HG02840 (cell line): ENCODE results near the gene KRTAP1-4.
"Not testable (repeated sequence)": the region's sequence is repeated elsewhere in the genome, so short reads cannot be mapped to it uniquely, and the experiment has no call there.

Experiments used
- ATAC-seq: cut with Tn5 transposase; IDR thresholded peaks from one replicate; pipeline ENCODE4 v1.9.1; 2021; ENCODE audit warnings: mild to moderate bottlenecking, moderate library complexity, moderate number of reproducible peaks; ENCODE audit not compliant: unreplicated experiment, low FRiP score

Gene KRTAP1-4

DNA sequence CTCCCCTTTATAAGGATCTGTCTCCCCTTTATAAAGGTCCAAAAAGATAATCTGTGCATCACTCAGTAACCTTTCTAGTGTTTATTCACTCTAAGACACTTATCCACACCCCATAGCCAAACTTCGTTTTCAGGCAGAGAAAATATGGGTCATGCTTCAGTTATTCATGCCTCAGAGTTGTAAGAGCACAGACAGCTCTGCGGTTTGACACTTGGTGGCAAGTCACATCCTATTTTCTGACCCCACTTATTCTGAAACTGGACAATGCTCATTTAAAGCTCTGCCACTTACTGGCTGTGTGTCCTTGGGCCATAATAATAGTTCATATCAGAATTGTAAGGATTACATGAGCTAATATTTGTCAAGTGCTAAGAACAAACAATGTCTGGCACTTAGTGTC, 19.1 kb upstream of the KRTAP1-4 start:
- ATAC-seq, result no peak

- no peak for ATAC-seq
Measured at GRCh38 chr17:41048441-41048840, 18.4 kb upstream of the KRTAP1-4 start.

DNA sequence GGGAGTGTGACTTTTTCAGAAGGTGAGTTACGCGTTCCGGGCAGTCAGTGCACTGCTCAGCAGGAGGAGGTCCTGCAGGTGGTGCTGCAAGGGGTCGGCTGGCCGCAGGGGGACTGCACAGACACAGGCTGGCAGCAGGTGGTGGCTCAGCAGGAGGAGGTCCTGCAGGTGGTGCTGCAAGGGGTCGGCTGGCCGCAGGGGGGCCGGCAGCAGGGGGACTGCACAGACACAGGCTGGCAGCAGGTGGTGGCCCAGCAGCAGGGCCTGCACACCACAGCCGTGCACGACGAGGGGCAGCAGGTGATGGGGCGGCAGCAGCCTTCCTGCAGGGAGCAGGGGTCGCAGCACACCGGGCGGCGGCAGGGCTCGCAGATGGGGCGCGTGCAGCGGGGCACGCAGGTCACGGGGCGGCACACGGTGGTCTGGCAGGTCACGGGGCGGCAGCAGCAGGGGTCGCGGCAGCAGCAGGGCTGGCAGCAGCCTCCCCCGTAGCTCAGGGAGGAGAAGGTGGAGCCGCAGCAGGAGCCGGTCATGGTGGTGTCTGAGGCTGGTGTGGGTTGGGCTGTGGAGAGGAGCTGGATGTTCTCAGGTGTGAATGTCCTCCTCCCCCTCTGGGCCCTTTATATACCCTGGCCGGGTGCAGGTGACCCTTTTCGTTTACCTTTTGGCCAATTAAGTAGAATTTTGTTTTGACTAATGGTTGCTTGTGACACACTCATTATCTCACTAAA, 16.9 kb upstream of the KRTAP1-4 start, which contains the start of gene KRTAP2-1:
KRTAP2-1 (minus strand) TSS at position 582 of the 731 bp plus-strand sequence; CDS start at position 533, 49 bp downstream.
- ATAC-seq, result not testable (repeated sequence)

- no peak for ATAC-seq
Measured at GRCh38 chr17:41042953-41043352, 13.0 kb upstream of the KRTAP1-4 start.

DNA sequence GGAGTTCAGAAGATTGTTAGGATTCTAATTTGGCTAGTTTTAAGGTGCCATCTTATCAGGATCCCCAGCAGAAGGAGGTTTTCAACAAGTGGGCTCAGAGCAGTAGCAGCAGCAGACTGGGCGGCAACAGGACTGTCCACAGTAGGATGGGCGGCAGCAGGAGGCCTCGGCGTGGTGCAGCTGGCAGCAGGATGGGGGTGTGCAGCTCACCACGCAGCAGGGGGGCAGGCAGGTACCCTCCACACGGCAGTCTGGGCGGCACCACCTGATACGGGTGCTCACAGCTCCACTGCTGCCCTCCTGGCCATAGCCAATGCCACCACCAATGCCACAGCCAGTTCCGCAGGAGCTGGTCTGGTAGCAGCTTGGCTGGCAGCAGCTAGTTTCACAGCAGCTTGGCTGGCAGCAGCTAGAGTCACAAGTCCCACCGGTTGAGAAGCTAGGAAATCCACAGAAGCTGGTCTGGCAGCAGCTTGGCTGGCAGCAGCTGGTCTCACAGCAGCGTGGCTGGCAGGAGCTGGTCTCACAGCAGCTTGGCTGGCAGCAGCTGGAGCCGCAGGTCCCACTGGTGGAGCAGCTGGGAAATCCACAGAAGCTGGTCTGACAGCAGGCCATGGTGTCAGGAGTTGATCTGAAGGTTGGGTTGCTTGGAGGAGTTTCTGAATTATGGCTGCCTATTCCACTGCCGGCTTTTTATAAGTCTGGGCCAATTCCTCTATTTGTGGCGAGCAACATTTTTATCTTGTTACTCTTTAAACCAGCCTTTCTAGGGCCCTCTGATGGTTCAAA, 11.0 kb upstream of the KRTAP1-4 start, which contains the start of gene KRTAP1-1:
KRTAP1-1 (minus strand) TSS at position 668 of the 789 bp plus-strand sequence; CDS start at position 615, 53 bp downstream.
- ATAC-seq, result not testable (repeated sequence)

- ATAC-seq, result no peak
Measured at GRCh38 chr17:41037853-41038350, 7.9 kb upstream of the KRTAP1-4 start.

DNA sequence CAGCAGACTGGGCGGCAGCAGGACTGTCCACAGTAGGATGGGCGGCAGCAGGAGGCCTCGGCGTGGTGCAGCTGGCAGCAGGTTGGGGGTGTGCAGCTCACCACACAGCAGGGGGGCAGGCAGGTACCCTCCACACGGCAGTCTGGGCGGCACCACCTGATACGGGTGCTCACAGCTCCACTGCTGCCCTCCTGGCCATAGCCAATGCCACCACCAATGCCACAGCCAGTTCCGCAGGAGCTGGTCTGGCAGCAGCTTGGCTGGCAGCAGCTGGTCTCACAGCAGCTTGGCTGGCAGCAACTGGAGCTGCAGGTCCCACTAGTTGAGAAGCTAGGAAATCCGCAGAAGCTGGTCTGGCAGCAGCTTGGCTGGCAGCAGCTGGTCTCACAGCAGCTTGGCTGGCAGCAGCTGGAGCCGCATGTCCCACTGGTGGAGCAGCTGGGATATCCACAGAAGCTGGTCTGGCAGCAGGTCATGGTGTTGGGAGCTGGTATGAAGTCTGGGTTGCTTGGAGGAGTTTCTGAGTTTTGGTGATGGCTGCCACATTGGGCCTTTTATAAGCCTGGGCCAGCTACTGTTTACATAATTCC, 4.4 kb upstream of the KRTAP1-4 start, which contains the start of gene KRTAP1-3:
KRTAP1-3 (minus strand) TSS at position 529 of the 590 bp plus-strand sequence; CDS start at position 476, 53 bp downstream.
- not testable (repeated sequence) for ATAC-seq

DNA sequence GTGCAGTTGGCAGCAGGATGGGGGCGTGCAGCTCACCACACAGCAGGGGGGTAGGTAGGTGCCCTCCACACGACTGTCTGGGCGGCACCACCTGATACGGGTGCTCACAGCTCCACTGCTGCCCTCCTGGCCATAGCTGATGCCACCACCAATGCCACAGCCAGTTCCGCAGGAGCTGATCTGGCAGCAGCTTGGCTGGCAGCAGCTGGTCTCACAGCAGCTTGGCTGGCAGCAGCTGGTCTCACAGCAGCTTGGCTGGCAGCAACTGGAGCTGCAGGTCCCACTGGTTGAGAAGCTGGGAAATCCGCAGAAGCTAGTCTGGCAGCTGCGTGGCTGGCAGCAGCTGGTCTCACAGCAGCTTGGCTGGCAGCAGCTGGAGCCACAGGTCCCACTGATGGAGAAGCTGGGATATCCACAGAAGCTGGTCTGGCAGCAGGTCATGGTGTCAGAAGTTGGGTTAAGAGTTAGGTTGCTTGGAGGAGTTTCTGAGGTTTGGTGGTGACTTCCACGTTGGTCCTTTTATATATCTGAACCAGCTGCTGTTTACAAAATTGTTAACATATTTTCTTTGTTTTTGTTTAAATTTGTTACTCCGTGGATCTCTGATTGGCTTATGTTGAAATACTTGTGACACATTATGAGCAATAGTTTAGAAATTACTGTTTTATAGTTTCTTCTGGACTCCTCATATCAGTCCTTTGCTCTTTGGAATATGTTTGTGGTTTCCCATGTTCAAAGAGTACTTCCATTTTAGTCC, 3.1 kb downstream of the KRTAP1-4 start, which contains the start of gene KRTAP1-5:
KRTAP1-5 (minus strand) TSS at position 494 of the 757 bp plus-strand sequence; CDS start at position 441, 53 bp downstream.
- ATAC-seq, result no peak

DNA sequence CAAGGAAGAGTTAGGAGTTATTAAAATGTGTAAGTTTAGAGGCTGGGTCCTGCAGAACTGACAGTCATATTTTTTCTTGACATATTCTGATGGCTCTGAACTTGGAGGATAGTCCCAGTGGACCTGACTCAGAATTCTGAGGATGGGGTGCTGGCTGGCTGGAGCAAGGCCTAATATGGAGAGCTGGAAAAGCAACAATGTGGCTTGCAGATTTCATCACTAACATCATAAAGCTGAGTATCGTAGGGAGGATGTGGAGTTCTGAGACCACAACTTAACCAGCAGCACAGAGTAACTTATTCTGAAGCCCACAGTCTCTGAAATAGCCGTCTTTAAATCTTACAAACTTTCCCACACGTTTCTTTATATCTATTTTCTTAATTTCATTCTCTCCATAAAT, 5.3 kb downstream of the KRTAP1-4 start:
- no peak for ATAC-seq

GRCh38 chr17:41020336-41020735, 9.7 kb downstream of the KRTAP1-4 start:
- no peak for ATAC-seq

DNA sequence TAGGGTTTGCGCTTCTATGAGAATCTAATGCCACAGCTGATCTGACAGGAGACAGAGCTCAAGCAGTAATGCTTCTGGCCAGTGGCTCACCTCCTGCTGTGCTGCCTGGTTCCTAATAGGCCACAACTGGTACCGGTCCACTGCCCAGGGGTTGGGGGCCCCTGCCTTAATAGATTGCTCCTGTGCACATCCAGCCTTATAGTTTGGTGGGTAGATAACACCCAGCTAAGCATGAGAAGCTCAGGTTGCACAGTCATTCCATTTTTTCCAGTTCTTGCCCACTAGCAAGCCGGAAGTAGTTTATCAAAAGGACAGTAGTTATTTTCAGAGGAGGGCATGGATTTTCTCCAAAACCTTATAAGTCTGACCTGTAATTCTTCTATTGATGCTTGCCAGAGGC, 10.6 kb downstream of the KRTAP1-4 start:
- no peak for ATAC-seq

DNA sequence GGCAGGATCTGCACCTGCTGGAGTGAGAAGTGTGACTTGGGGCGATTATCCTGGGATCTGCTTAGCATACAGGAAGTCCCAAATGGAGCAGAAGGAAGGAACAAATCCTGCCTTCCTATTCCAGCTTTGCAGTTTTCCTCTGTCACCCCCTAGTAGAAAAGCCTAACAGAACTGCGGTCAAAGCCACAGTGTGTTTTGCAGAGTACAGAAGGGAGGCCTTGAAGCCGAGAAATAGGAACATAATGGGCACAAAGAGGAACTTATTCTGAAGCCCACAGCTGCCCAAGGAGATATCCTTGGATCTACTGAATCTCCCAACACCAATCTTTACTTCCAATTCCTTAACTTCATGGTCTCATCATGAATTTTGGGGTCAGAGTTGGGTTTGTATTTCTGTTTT, 11.5 kb downstream of the KRTAP1-4 start:
- ATAC-seq, result no peak

DNA sequence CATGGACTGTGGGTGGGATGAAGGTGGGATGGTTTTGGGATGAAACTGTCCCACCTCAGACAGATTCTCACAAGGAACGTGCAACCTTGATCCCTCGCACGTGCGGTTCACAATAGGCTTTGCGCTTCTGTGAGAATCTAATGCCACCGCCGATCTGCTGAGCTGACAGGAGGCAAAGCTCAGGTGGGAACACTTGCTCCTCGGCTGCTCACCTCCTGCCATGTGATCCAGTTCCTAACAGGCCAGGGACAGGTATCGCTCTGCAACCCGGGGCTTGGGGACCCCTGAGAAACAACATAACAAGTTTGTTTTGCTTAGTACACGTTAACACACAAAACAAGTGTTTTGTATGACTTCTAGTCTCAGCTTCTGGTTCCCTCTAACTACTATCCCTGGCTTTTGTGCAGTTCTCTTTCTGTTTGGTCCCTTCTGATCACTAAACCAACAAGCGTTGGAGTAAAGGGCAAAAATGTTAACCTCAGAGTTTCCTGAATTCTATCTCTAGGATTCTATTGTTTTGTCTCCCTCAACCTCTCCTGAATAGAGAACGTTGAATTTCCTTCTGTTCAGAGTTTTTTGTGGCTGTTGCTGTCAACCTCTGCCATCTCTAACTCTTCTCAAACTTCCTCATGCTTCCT, 13.3 kb downstream of the KRTAP1-4 start:
- ATAC-seq, result no peak

GRCh38 chr17:41015454-41015853, 14.5 kb downstream of the KRTAP1-4 start:
- no peak for ATAC-seq

DNA sequence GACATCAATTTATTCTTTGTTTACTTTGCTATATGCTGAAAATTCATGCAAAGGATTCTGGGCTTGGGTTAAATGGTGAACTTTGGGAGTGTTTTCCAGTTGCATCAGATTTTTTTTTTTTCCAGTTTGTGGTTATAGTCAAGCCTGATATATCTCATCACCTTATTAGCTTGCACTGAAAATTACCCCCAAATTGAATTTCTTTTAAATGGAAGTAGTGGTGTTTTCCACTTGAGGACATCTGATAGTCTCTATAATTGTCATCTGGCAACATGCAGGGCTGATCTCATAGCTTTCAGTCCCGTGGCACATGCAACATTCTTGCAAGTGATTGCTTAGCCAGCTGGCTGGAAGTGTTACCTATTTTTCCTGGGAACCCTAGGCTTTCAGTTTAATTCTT, 16.4 kb downstream of the KRTAP1-4 start:
- ATAC-seq, result no peak

DNA sequence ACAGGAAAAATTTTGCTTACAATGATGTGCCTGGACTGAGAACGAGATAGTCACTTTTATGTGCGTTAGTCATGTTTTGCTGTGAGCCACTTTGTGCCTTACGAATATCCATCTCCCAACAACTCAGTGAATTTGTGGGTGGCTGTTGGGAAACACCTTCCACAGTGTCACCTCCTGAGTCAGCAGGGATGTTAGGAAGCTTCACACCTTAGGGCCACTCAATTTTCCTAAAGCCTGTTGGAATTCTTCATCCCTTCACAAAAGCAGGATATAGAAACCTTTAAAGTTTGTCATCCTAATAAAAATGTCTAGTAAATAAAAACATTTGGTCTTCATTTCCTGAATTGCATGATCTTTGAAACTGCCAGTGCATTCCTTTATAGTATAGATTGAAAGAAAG, 16.8 kb downstream of the KRTAP1-4 start:
- no peak for ATAC-seq

GRCh38 chr17:41012326-41013120, 17.5 kb downstream of the KRTAP1-4 start:
- ATAC-seq, result no peak

DNA sequence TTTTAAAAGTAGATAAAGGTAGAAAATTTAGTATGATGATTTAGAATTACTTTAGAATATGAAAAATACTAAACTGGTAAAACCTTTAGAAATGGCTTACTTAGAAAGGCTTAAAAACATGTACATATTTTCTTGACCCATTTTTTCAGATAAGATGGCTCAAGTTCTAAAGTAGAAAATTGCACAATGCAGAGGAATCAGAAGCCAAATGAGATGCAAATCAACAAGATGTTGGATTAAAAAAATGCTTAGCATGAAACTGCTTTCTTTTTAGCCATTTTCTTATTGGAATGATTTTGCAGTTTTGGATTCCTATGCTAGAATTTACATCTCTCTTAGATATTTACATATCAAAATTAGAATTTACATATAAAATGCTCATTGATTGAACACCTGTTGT, 19.6 kb downstream of the KRTAP1-4 start:
- no peak for ATAC-seq

- ATAC-seq, result no peak
Measured at GRCh38 chr17:41009936-41010335, 20.1 kb downstream of the KRTAP1-4 start.
